GM04503 (cell line): ENCODE results near the gene MED22.
"Not testable (repeated sequence)": the region's sequence is repeated elsewhere in the genome, so short reads cannot be mapped to it uniquely, and the experiment has no call there.

Experiments used
- DNase-seq: peaks from one replicate; pipeline ENCODE4 v3.0.0-alpha.2; 2012; ENCODE audit warnings: low read depth

Gene MED22

DNA sequence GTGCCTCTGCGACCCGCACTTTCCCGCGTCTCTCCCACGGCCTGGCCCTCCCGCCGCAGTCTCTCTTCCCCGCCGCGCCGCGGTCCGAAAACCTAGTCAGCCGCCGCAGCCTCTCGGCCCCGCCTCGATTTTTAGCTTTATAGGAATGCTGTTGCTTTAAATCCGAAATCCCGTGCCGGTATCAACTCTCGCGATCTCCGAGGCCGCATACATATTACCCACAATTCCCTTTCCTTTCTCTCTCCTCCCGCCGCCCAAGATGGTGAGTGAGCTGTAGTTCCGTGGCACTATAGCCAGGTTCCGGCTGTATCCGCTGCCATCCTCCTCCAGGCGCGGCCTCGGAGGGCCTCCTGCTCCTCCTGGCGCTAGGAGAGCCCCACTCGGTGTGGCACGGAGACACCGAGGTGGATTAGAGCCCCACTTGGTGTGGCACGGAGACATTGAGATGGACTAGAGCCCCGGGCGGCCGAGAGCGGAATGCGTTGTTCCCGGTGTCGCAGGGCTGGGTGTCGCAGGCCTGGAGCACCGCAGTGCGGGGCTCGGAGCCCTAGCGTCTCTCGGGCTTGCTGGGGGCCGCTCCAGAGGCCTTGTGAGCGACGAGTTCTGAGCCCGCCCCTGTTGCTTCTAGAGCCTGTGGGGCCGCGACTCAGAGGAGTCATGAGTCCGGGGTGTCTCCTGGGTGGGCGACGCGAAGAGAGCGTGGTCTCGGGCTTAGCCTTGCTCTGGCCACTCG lies at the start of gene MED22, which contains the start of gene RPL7A:
Gene MED22 (minus strand): TSS at position 147 of the 733 bp plus-strand sequence. CDS start 1,469 bp downstream, outside the sequence.
Gene RPL7A (plus strand): TSS at position 234 of the 733 bp plus-strand sequence. CDS start 26 bp downstream, at position 260.
- DNase-seq, result peak; percentile 78

DNA sequence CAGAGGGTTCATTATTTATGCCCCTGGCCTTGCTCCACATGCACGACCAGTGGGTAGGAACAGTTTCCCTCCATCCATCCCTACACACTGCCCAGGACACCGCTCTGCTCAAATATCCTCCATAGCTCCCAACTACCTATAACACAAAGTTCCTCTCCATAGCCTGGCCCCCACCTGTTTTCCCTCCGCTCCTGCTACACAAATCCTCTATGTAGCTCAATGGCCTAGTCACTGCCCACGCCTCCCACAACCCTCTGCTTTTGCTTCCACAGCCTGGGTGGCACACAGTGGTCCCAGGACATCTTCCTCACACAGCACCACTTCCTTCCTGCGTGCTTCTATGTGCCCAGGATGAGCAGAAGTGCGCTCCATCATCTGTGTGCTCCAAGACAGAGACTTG lies 49.4 kb upstream of the MED22 start:
- no peak for DNase-seq

DNA sequence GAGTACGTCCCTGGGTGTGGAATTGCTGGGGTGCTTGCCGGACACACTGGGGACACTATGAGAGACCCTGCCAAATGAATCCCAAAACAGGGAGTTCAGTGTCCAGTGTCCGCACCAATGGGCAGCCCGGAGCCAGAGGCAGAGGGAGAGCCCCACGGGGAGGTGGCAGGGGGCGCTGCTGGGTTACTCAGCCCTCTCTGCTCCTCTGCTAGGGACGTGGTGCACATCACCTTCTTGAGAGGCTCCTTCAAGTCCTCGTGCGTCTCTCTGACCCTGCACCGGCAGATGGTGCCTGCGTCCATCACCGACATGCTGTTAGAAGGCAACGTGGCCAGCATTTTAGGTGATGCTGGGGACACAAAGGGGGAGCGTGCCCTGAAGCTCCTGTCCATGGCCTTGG lies 49.0 kb upstream of the MED22 start:
- DNase-seq, result no peak

DNA sequence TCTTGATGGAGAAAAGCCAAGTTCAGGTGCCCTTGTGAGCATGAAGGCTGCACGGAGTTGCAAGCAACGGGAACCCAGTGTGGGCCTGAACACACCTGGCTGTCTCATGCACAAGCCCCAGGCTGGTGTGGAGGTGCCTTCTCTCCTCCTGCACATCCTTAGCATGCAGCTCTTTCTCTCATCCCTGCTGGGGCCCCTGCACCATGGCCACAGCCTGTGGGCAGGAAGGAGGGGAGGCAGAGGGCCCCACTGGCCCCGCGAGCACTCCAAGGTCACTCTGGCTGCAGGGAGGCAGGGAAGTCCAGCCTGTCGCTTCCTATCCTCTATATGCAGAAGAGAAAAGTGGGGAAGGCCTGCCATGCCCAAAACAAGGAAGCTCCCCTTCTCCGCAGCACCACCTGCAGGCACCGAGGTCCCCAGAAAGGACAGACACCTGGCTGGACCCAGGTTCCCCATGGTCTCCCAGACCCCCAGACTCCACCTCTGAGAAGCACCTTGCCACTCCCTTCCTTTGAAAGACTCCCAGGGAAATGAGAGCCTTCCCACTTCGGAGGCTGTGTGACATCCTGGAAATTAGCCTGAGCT lies 46.8 kb upstream of the MED22 start:
- DNase-seq, result no peak

DNA sequence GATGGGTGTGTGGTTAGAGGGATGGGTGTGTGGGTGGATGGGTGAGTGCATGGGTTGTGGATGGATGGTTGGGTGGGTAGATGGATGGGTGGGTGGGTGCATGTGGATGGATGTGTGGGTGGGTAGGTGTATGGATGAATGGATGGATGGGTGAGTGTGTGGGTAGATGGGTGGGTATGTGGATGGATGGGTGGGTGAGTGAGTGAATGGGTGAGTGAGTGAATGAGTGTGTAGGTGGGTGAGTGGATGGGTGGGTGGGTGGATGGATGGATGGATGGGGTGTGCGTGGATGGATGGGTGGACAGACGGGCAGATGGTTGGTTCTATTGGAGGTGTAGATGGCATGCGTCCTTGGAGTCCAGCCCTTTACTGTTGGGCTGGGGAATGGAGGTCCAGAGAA lies 45.5 kb upstream of the MED22 start:
- DNase-seq, result no peak

DNA sequence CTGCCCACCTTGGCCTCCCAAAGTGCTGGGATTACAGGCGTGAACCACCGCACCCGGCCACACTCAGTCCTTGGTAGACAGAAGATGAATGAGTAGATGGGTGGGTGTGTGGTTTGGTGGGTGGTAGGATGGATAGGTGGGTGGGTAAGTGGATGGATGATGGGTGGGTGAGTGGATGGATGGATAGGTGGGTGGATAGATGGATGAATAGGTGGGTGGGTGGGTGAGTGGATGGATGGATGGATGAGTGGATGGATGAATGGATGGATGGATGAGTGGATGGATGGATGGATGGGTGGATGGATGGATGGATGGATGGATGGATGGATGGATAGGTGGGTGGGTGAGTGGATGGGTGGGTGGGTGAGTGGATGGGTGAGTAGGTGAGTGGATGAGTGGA lies 44.4 kb upstream of the MED22 start:
- DNase-seq, result not testable (repeated sequence)

DNA sequence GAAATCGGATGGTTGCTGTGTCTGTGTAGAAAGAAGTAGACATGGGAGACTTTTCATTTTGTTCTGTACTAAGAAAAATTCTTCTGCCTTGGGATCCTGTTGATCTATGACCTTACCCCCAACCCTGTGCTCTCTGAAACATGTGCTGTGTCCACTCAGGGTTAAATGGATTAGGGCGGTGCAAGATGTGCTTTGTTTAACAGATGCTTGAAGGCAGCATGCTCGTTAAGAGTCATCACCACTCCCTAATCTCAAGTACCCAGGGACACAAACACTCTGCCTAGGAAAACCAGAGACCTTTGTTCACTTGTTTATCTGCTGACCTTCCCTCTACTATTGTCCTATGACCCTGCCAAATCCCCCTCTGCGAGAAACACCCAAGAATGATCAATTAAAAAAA lies 43.5 kb upstream of the MED22 start:
- DNase-seq, result not testable (repeated sequence)

DNA sequence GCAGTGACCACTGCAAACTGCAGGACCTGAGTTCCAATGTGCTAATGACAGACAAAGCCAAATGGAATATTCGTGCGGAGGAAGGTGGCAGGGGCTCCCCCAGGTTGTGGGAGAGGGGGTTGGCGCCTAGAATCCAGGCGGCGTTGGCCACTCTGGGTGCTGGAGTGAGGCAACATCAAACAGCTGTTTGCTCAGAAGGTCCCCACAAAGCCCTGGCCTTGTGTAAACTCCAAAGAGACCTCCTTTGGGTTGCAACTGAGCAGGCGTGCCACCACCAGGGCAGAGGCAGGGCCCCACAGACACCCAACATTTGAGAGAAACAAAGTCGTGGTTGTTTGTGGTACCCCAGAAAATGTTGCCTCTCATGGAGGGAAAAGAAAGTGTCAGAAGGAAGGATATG lies 42.8 kb upstream of the MED22 start:
- DNase-seq, result no peak

DNA sequence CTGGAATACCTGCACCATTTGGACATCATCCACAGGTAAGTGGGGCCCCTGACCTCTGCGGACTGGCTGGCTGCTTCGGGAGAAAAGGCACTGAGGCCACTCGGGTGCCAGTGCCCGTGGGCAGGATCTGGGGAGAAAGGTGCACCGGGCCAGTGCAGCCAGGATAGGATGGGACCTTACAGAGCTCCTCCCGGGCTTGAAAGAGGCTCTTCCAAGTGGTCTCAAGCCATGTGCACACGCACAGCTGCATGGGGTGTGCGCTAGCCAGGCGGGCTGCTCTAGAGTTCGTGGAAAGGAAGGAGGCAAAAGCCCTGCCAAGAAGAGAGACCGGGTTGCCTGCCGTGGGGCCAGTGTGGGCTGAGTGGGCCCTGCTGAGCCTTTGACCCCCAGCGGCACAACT lies 41.6 kb upstream of the MED22 start:
- no peak for DNase-seq

DNA sequence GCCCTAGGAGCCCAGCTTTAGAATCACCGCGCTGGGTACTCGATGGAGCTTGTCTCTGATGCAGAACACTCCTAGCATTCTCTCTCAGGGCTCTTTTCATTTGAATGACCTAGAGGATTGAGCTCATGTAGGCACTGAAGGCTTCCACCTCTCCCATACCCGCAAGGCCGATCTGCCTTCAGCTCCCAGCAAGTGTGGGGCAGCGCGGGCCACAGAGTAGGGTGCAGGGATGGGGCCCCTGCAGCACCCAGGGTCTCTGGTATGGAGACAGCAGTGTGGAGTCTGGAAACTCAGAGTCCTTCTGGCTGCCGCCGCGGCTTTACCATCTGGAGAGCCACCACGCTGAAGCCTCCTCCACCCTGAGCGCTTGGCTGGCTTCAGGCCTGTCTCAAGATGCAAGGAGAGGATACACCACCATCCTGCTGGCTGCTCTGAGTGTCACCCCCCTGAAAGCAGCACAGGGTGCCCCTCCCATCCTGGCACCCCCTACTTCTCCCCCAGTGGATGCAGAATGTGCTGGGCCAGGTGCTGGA lies 41.2 kb upstream of the MED22 start:
- DNase-seq, result no peak

DNA sequence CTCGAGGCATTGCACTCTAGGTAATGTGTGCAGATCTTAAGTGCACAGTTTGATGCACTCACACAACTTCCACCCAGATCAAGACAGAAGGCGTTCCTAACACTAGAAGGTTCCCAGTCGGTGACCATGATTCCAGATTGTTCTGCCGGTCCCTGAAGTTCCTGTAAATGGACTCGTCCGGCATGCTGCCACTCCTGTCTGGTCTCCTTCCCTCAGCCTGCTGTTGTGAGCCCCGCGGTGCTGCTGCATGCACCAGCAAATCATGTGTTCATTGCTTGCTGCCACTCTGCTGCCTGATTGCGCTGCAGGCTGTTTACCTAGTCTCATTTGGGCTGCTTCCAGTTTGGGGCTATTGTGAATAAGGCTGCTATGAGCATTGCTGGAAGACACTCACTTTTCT lies 39.7 kb upstream of the MED22 start:
- no peak for DNase-seq

DNA sequence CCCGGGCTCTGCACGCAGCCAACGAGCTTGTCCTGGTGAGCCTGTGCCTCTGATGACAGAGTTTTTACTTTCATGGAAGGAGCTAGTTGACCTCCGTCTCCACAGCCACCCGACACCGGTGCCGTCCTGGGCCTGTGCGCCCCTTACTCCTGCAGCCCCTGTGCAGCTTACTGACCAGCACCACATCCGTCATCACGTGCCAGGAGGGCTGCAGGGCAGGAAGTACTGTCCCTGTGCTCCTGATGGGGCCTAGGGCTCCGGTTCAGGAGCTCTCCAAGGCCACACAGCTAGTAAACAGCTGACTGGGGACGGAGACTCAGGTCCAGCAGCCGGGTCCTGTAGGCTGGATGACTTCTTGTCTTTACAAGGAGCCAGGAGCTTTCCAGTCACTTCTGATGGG lies 38.4 kb upstream of the MED22 start:
- DNase-seq, result no peak

DNA sequence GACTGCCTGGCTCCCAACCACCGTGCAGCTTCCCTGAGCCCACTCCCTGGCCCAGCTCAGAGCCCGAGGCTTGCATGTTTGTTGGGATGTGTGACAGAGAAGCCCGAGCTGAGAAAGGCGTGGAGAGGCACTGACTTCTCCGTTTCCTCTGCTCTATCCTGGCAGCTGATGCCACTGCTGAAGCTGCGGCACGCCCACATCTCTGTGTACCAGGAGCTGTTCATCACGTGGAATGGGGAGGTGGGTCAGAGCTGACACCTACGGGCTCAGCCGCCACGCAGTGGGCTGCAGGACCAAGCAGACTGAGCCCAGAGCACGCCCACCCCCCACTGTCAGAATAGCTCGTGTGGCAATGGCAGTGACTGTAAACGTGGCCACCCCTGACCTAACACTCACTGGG lies 37.5 kb upstream of the MED22 start:
- no peak for DNase-seq

DNA sequence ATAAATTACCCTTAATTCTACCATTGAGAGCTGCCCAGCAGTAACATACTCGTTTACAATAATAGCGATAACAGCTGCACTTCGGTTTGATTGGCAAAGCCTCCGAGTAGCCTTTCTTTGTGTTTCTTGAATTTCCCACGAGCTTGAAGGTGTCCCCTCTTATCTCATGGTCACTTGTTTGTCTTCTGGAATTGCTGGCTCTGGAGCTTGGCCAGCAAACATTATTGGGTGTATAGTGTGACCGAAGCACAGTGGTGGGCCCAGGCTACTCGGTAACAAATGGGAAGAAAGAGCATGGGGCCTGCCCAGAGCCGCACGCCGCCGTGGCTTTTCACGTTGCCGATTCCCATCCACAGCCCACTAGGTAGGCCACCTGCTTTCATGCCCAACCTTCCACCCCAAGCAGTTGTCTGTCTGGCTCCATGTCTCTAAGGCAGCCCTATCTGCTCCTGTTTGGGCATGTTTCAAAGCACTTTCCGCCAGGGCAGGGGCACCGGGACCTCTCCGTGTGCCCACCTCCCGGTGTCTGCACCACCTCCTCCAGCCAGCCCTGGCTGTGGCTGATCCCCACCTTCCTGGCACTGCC lies 36.9 kb upstream of the MED22 start:
- no peak for DNase-seq

DNA sequence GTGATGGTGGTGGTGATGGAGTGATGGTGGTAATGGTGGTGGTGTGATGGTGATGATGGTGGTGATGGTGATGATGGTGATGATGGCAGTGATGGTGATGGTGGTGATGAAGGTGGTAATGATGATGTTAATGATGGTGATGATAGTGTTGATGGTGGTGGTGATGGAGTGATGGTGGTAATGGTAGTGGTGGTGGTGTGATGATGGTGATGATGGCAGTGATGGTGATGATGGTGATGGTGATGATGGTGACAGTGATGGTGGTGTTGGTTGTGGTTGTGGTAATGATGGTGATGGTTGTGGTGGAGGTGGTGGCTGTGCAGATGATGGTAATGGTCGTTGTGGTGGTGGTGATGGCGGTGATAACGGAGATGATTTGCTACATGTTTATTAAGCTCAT lies 35.5 kb upstream of the MED22 start:
- DNase-seq, result no peak

DNA sequence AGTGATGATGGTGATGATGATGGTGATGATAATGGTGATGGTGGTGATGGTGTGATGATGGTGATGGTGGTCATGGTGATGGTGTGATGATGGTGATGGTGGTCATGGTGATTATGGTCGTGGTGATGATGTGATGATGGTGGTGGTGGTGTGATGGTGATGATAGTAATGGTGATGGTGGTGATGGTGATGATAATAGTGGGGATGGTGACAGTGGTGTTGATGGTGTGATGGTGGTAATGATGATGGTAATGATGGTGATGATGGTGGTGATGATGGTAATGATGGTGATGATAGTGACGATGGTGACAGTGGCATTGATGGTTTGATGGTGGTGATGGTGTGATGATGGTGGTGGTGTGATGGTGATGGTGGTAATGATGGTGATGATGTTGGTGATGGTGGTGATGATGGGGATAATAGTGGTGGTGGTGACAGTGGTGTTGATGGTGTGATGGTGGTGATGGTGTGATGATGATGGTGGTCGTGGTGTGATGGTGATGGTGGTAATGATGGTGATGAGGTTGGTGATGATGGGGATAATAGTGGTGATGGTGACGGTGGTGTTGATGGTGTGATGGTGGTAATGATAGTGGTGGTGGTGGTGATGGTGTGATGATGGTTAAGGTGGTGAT lies 34.7 kb upstream of the MED22 start:
- DNase-seq, result no peak

DNA sequence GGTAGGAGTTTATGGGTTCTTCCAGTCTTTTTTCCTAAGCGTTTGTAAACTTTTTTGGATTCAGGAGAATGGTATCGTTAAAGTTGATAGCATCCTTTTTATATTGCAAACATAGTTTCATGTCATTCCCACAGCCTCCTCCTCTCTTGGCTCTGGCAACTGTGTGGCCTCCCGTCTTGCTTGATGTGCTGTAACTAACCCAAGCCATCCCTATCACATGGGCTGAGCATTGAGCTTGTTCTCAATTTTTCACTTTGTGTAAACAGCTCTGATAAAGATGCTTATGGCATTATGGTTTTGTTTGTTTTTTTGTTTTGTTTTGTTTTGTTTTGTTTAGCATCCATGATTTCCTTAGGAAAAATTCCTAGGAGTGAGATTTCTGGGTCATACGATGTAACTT lies 32.8 kb upstream of the MED22 start:
- no peak for DNase-seq

DNA sequence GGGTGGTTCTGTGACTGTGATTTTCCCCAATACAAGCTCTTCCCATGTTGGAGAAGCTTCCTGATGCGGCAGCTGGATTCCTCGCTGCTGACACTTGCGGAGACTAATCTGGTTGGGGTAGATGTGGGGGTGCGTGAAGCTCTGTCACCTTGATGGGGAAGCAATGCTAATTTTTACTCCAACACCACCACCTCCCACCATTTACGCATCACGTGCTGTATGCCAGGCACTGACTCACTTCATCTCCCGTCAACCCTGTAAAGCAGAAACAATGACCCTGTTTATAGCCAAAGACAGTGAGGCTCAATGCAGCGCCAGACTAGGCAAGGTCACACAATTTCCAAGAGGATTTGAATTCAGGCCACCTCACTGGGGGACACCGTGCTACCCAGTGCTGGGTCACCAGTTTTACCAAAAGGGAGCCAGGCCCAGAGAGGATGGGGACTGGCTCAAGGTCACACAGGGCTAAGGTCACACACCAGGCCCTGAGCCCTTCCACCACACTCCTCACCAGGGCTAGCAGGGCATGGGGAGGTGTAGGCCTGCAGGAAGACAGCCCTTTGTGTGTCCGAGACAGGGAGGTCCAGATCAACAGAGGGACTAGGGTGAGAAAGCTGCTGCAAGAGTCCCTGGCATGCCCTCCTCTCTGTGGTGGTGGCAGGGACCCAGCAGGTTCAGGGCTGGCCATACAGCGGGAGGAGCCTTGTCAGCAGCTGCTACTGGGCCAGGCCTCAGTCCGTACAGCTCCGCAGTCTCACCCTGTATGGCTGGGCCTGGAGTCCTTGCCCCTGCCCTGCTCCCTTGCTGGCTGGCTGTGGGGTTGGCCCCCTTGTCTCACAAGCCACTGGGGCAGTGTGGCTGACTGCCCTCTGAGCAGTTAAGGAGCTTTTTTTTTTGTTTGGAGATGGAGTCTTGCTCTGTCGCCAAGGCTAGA lies 31.5 kb upstream of the MED22 start:
- DNase-seq, result no peak

DNA sequence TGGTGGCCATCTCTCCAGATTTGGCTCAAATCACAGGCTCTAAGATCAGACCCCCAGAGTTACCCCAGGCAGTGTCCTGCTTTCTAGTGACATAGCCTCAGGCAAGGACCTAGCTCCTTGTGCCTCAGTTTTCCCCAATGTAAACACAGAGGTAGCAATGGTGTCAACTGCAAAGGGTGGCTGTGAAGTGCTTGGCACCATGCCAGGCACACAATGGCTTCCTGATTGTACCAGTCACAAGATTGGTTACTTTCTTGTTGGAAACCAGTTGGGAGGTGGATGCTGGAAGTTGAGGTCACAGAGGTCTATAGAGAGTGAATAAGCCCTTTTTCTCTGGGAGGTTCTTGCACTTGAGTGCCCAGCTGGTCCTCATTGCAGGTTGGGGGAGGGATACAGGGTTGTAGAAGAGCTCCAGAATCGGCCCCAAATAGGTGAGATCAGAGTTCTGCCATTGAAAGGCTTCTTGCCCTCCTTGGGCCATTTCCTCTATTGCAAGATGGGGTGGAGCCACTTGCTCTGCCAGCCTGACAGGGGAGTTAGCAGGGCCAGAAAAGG lies 30.6 kb upstream of the MED22 start:
- DNase-seq, result no peak

DNA sequence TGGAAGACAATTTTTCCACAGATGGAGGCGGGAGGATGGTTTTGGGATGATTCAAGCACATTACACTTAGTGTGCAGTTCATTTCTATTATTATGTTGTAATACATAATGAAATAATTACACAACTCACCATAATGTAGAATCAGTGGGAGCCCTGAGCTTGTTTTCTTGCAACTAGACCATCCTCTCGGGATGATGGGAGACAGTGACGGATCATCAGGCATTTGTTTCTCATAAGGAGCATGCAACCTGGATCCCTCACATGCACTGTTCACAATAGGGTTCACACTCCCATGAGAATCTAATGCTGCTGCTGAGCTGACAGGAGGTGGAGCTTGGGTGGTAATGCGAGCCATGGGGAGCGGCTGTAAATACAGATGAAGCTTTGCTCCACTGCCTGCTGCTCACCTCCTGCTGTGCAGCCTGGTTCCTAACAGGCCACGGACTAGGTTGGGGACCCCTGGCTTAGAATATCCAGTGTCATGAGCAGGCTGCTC lies 29.8 kb upstream of the MED22 start:
- peak; percentile 64 for DNase-seq

DNA sequence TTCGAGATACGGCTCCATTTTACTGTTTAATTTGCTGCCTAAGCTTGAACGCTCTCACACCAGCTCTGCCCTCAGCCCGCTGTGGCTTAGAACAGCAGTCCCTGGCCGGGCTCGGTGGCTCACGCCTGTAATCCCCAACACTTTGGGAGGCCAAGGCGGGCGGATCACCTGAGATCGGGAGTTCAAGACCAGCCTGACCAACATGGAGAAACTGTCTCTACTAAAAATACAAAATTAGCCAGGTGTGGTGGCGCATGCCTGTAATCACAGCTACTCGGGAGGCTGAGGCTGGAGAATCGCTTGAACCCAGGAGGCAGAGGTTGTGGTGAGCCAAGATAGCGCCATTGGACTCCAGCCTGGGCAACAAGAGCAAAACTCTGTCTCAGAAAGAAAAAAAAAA lies 29.3 kb upstream of the MED22 start:
- not testable (repeated sequence) for DNase-seq
